IPS-11a (cell line): Measurements from ENCODE around the gene PHACTR3.

Experiments used
- H3K4me3 ChIP-seq: one replicate; pipeline ENCODE4 v1.5.1; 2013; ENCODE audit warnings: low read depth, low read length, control low read depth

Gene PHACTR3

GRCh38 chr20:59573837-59574236, 30.5 kb upstream of the PHACTR3 start:
- no peak overlapping the region for H3K4me3 ChIP-seq

DNA sequence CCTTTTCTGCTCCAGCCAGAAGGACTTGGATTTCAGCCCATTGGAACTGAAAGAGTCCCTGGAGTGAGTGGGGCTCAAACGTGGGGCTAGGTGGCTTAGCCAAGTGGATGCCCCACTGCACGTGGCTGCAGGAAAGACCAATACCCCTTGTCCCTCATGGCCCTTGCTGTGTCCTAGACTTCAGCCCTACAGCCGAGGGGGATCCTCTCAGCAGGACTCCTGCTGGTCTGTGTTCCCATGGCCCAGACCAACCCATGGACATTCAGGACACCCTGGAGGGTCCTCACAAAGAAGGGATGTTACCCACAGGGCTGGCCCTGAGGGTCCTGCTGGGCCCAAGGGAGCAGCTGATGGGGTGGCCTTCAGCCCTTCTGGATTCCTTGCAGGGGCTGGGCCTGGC, 30.0 kb upstream of the PHACTR3 start:
- H3K4me3 ChIP-seq, result no peak overlapping the region

DNA sequence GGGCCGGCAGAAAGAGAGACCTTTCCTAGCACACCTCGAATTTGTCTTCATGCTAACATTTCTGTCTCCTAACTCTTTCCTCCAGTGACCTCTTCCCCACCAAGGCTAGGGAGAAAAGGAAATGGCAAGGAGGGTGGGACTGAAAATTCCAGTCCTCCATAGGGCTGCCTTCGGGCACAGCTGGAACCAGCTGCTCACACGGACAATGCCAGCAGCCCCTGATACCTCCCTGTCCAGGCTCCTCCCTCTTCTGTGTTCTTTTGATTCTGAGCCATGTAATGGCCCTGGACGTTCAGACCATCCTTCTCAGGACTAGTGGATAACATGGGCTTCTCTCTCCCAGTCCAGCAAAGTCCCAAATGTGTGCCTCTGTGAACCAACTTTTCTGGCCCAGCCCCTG, 29.1 kb upstream of the PHACTR3 start:
- H3K4me3 ChIP-seq, result no peak overlapping the region

GRCh38 chr20:59575653-59576052, 28.7 kb upstream of the PHACTR3 start:
- no peak overlapping the region for H3K4me3 ChIP-seq

DNA sequence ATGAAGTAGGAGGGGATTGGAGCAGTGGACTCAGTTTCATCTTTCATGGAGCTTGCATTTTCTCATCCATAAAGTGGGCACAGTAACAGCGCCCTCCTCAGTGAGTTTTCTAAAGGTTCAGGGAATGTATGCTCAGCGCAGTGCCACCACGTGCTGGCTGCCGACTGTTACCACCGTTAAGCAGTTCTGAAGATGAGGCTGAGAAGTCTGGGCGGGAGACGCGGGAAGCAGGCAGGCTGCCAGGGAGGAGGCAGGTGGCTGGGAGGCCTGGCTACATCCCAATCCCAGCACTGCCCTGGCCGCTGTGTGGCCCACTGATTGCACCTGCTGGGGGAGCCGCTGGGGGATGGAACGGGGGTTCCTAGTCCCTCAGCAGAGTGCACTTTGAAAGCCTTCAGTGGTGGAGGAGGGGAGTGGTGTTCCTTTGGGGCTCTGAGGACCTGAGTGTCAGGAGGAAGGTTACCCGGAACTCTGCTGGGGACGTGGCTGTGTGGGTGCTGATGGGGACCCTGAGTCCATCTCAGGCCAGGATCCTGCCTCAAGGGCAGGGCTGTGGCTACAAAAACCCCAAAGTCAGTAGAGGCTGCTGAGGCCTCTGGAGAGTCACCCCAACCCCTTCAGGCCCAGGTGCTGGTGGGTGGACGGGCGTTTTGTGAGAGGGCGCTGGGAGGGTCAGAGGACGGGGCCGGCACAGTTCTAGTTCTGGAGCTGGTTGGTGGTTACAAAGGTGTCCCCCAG, 28.0 kb upstream of the PHACTR3 start:
- no peak overlapping the region for H3K4me3 ChIP-seq

DNA sequence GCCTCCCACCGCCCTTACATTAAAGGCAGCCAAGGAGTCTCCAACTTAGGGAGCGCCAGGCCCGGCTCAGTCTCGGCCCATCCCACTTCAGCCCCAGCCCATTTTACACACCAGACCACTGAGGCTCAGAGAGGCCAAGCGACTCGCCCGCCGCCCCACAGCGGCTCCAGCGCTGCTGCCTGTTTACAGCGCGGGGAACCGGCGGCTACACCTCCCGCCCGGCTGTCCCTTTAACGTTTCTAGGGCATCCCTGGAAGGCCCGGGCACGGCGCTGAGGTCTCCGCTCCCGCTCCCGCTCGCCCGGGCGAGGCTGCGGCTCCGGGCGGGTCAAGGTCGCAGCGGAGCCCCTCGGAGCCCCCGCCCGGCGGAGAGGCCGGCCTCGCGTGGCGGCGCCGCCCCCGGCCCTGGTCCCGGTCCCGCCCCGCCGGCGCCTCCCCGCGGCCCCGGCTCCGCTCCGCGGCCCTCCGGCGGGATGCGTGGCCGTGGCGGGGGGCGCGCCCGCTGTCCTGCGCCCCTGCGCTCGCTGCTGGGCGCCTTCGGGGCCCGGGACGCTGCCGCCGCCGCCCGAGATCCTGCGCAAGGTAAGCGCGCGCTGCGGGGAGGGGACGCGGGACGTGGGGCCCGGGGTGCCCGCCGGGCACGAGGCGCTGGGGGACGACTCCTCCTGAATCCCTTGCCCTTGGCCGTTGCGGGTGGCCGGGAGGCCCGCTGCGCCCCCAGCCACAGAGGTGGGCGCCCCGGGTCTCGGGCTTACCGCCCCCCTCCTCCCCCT, 27.1 kb upstream of the PHACTR3 start:
- peak overlapping the region; percentile 27 for H3K4me3 ChIP-seq

DNA sequence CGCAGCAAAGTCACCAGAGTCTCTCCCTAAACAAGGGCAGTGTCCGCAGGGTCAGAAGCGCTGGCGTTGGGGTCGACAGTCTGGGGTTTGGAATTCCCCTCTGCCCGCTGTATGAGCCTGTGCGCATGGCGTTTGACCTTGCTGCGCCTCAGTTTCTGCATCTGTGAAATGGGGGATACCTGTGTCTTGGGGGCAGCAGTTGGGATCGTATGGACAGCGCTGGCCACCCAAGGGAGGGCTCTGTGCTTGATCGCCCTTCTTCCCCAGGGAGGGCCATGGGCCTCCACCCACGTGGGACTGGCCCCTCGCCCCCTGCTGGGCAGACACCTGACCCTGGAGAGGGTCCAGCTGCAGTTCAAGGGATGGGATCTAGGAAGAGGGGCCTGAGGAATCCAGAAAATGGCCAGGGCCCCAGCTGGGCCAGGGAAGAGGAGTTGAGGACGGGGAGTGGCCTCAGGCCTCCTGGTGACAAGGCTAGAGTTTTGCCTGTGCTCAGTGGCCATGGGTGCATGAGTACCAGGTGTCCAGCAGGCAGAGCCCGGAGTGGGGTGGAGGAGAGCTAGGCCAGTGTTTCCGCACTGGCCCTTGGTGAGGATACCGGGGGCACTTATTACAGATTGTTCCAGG, 26.4 kb upstream of the PHACTR3 start:
- H3K4me3 ChIP-seq, result peak overlapping the region; percentile 27

DNA sequence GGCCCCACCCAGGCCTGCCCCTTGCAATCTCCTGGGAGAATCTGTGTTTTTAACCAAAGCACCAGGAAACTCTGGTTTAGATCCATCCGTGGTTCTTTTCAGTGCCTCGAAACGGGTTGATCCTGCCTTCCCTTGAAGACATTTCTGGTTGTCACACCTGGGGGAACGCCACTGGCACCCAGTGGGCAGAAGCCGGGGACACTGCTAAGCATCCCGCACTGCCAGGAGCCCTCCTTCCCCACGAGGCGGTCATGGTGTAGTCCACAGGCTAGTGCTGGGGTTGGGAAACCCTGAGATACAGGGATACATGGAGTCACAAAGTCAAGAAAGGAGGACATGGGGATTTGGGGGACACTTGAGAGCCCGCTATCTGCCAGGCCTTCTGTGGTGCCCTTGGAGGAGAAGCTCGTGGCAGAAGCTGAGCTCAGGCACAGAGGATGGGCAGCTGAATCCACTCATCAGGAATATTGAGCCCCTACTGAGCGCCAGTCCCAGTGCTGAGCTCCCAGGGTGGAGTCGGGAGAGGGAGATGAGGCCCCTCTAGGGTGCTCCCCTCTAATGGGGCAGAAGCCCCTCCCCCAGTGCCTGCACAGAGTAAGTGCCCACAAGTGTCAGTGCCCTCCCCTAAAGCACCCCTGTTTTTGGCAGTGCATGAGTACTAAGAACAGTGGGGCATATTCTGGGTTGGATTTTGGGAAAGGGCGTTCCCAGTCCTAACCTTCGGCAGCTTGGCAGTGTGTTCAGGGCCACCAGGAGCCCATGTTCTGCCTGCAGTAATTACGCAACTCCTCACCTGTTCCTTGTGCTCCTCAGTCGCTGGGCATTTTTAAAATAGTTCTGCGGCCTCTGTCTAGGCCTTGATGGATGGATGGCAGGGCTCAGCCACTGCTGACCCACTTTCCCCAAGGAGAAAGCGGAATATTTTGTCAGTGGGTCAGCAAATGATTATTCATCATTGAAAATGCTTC, 25.6 kb upstream of the PHACTR3 start:
- H3K4me3 ChIP-seq, result no peak overlapping the region

GRCh38 chr20:59579404-59580145, 24.8 kb upstream of the PHACTR3 start:
- H3K4me3 ChIP-seq, result no peak overlapping the region

- no peak overlapping the region for H3K4me3 ChIP-seq
Observed at GRCh38 chr20:59580146-59580946, 24.0 kb upstream of the PHACTR3 start.

DNA sequence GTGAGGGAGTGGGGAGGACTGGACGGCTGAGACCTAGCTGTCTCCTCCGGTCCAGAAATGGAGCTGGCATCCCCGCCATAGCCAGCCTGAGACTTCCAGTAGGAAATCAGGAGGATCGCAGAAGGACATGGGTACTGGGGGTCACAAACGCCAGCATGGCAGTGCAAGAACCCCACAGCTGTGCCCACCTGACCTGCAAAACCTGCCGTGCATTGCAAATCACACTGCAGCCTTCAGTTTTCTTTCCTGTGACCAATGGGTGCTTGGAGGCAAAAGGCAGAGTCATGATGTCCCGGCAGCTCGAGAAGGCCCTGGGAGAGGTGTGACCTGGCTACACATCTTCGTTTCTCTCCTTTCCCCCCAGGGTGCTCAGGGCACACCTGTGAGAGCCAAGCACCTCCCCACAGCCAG, 23.3 kb upstream of the PHACTR3 start:
- H3K4me3 ChIP-seq, result no peak overlapping the region

DNA sequence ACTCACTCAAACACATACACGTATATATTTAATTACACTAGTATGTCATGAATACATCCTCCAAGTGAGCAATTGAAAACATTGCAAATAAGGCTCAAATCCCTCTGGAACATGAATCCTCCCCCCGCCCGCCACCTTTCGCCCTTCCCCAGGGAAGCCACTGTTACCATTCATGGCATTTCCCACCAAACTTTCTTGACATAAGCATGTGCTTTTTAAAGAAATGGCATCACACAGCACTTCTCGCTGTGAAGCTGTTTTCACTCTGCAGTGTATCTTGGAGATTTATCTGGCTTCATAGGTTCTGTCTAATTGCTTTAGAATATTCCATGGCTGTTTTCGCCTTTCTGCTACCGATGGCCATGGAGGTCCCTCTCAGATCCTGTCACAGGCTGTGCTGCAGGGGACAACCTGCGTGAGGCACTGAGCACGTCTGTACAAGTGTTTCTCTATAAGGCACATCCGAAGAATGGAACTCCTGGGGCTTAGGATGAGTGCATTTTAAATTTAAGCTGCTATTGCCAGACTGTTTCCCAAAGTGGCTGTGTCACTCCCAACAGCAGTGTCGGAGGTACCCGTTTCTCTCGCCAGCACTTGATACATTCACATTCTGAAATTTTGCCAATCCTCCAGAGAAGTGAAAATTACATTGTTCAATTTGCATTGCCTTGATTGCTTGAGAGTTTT, 22.2 kb upstream of the PHACTR3 start:
- no peak overlapping the region for H3K4me3 ChIP-seq

GRCh38 chr20:59583428-59584277, 20.7 kb upstream of the PHACTR3 start:
- H3K4me3 ChIP-seq, result no peak overlapping the region

GRCh38 chr20:59584278-59584925, 19.9 kb upstream of the PHACTR3 start:
- H3K4me3 ChIP-seq, result no peak overlapping the region

DNA sequence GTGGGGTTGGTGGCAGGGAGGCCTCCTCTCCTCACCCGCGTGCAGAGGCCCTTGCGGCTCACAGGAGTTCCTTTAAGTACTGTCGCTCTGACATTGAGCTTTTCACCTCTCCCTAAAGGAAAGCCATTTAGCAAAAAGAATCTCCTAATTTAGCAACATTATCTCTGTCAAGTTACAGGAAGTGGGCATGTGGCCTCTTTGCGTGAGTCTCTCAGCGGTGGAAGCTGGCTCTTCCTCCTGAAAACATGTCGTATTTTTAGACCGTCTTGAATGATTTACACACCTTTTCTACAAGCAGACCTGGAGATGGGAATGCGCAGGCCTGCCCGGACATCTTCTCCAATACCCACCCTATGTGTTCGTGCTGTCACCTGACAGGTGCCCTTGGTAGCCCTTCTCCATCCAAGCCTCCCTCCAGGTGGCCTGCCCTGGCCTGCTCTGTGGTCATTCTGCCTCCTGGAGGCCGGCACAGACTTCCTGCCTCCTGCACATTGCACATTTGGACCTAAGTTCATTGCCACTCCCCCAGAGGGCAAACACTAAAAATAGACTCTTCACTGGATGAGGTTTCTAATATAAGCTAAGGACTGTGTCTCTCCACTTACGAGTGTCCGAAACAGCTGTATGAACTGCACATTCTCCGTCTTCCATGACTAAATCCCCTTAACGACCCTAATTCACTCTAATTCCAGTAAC, 18.5 kb upstream of the PHACTR3 start:
- no peak overlapping the region for H3K4me3 ChIP-seq

DNA sequence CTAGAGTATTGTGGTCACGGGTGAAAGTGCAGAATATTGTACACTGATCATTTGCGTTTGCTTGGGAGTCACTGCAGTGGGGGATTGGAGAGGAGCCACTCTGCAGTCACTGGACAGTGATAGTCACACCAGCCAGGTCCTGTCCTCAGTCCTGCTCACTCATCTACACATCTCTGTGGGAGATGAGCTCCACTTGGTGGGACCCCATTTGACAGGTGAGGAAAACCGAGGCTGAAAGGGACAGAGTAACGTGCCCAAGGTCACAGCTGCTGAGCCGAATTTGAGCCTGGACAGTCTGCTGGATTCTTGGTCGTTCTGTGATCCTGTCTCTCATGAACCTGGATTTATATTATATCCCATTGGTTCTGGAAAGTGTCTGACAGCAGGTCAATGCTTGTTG, 17.7 kb upstream of the PHACTR3 start:
- no peak overlapping the region for H3K4me3 ChIP-seq

- H3K4me3 ChIP-seq, result no peak overlapping the region
Observed at GRCh38 chr20:59587570-59587969, 16.8 kb upstream of the PHACTR3 start.
